Activated CD4-positive, alpha-beta T cell treated with anti-CD3 and anti-CD28 coated beads, Interleukin-2, amount 50 U/mL, for 48 hours (primary cell): ENCODE data around the gene SHROOM3.

Source experiments
- DNase-seq, 2 experiments: peaks; one replicate each; pipeline ENCODE4 v3.0.0-alpha.2; 2020

The SHROOM3 gene

GRCh38 chr4:76498550-76498949 is 63.5 kb downstream of the SHROOM3 start:
- DNase-seq: no peak

DNA sequence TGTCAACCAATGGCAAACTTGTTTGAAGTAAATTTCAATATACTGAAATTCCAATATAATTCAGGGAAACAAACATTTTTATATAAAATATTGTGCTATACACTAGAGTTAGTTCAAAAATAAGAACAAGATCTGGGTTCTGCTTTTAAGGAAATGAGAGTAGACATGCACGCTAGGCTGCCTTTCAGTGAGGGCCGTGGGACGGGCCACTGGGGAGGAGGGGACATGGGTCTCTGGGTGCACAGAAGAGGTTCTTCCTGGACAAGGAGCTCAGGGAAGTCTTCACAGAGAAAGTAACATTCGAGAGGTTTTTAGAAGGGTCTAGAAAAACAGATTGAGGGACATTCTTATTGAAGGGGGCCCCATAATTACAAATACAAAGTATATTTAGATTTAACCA is 64.4 kb downstream of the SHROOM3 start:
- DNase-seq: no peak

GRCh38 chr4:76502886-76503285 is 67.9 kb downstream of the SHROOM3 start:
- no peak for DNase-seq

- DNase-seq: no peak
These were observed 69.8 kb downstream of the SHROOM3 start for GRCh38 chr4:76504613-76505465.

DNA sequence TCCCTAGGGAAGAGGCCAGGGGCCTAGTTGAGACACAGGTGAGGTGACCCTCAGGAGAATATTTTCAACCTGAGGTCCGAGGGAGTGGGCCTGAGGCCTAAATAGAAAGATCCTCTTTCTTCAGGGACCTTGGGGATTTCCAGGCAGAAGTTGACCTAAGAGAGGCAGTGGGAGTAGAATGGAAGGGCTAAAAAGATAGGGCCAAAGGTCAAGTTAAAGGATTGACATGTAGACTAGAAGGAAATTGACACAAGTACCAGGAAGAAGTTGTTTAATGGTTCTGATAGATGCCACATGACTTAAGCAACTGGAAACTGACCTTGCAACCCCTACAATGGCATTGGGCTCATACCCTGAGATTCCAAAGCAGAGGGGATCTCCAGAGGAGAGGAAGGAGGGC is 76.9 kb downstream of the SHROOM3 start:
- no peak for DNase-seq

DNA sequence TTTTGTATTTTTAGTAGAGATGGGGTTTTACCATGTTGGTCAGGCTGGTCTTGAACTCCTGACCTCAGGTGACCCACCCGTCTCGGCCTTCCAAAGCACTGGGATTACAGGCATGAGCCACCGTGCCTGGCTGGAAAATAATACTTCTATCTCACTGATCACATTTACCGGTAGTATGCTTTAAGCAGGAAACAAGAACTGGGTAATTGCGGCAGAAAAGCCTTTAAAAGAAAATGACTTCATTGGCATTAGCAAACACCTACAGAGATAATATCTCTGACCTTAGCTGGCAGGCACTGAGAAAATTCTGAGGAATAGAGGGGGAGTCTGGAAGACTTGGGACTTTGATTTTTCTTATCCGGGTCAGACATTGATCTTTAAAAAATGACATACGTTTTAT is 78.5 kb downstream of the SHROOM3 start:
- DNase-seq: no peak

DNA sequence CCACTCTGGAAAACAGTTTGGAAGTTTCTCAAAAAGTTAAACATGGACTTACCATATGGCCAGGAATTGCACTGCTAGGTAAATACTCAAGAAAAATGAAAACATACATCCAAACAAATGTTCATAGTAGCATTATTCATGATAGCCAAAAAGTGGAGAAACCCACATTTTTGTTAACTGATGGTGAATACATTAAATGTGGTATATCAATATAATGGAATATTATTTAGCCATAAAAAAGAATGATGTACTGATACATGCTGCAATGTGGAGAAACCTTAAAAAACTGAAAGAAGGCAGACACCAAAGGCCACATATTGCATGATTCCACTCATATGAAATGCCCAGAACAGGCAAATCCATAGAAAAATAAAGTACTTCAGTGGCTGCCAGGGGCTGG is 79.1 kb downstream of the SHROOM3 start:
- no peak for DNase-seq

DNA sequence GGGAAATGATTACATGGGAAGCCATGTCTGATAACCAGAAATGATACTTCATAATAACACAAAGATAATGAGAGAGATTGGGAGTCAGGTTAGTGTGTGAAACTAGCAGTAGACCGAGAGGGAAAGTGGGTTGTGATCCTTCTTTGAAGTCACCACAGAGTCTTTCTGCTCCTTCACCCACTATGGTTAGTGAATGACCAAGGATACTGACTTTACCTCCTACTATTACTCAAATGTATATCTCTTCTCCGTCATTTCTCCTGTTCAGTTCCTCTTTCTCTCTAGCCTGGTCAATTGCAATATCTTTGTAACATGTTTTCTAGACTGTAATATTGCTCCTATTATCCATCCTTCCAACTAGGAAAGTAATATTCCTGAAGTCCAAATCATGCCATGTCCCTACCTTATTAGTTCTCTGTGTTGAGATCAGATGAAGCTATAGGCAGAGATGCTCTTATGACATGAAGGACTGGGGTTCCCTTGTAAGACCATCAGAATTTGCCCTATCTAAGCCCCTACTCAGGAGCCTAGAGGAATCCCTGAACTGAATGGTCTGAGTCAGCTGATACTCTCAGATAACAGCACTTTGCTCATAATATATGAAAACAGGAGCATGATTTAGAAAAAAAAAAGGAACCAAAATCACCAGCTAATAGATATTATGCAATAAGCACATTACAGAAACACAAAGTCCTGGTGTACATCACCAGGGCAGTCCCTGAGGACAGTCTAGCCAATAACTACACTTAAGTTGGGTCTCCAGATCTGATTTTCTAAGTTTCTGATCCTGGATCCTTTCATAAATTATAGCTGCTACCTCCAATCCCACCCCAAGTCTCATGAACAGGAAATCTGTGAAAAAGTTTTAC is 81.2 kb downstream of the SHROOM3 start:
- no peak for DNase-seq

DNA sequence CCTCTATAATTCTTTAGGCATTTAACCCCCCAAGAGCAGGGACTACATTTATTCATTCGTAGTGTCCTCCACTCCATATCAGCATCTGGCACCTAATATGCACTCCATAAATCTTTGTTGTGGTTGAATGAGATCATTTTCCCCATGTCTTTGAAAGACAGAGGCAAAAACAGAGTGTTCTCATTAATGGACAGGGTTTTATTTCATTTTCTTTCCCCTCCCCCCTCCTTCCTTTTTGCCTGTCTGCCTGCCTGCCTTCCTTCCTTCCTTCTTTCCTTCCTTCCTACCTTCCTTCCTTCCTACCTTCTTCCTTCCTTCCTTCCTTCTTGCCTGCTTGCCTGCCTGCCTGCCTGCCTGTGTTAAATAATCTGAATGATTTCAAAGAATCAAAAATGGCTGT is 83.2 kb downstream of the SHROOM3 start:
- no peak for DNase-seq

- DNase-seq: no peak
These were observed 88.6 kb downstream of the SHROOM3 start for GRCh38 chr4:76523593-76523992.

DNA sequence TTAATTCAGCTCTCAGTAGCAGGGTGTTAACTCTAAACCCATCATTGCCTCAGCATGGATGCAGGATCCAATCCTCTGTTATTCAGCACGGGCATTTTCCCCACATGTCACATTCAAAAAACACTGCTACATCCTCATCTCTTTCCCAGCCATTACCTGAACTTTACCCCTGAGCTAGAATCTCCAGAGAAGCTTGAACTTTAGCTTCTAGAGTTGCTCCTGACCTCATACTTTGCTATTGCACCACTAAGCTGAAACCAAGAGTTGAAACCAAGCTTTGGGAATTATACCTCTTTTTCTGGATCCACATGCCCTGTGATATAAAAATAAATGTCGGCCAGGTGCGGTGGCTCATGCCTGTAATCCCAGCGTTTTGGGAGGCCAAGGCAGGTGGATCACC is 90.7 kb downstream of the SHROOM3 start:
- DNase-seq: no peak

DNA sequence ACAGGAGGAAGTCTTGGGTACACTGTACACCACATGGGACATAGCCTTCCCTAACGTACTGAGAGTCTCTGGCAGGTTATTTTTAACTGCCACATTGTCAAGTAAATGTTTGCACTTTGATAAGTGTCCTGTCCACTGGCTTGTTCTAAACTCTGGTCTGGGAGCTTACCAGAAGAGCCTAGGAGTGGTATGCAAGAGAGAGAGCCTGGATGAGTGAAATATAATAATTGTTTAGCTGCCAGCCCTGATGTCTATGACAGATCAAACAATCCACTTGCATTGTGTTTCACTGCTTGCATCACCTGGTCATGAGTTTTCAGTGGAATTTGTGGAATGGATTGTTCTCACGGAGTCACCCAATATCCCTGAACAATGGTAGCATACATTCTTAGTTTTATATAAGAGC is 91.6 kb downstream of the SHROOM3 start:
- no peak for DNase-seq

DNA sequence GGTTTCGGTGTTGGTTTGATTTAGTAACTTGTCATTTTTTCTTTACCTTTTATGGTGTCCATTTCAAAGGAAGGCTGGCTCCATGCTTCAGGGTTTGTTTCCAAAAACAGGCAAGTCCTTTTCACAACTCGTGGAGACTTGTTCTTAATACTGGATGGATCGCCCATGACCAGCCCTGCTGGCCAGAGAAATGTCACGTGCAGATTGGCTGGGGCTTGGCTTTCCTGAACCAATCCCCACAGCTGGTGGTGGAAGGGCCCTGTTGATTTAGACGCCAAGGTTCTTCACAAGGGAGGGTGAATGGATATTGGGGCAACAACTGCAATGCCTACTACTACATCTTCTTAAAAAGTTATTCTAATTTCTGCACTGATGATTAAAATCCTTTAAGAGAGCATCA is 92.6 kb downstream of the SHROOM3 start:
- no peak for DNase-seq

DNA sequence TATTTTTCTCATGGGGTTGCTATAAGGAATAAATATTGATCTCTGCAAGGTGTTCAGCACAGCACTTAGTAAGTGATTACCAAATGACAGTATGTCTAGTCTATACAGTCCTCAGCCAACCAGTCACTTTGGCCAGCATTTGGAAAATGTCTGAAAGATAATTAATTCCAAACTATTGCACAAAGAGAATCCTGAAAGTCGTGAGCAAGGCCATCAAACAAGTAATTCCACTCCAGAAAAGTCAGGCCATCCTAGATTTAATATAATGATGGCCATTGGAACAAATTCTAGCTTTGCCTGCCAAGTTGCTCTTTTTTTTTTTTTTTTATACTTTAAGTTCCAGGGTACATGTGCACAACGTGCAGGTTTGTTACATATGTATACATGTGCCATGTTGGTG is 96.6 kb downstream of the SHROOM3 start:
- DNase-seq: no peak

DNA sequence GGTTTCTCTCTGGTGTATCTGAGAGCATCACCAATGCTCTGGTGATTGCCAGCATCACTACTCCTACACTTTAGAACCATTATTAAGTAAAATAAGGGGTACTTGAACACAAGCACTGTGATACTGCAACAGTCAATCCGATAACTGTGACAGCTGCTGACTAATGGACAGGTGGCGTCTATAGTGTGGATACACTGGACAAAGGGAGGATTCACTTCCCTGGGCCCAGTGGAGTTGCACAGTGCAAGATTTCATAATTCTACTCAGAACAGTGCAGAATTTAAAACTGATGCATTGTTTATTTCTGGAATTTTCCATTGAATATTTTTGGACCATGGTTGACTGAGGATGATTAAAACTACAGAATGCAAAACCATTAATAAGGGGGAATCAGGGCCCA is 97.8 kb downstream of the SHROOM3 start:
- no peak for DNase-seq

GRCh38 chr4:76533314-76533713 is 98.3 kb downstream of the SHROOM3 start:
- DNase-seq: no peak

DNA sequence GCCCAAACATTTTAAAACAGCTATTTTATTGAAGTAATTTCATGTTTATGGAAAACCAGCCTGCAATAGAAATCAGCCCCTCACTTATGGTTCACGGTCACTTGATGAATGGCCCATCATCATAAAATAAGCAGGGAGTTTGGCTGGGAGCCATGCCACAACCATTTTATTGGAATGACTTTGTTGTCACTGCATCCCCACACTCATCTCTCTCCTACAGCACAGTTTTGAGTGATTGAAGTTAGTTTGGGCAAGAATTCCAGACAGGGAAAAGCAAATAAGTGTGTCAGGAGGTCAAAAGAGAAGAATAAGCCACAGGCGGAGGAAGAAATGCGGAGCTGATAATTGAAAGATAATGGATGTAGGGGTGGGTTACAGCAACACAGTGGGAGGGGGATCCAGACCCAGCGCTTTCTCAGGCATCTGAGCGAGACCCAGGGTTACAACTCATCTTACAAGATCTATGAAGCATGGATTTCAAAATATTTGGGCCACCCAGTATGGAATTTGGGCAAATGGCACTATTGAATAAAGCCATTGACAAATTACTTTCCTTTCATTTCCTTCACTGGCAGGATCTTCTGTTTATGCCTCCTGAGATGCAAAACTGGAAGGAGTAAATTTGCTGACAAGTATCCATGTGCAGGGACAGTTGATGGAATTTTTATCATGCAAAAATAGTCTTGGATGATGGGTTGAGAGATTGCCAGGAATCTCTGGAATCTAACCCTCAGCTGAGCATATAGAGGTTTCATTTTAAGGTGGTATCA is 100.8 kb downstream of the SHROOM3 start:
- no peak for DNase-seq

DNA sequence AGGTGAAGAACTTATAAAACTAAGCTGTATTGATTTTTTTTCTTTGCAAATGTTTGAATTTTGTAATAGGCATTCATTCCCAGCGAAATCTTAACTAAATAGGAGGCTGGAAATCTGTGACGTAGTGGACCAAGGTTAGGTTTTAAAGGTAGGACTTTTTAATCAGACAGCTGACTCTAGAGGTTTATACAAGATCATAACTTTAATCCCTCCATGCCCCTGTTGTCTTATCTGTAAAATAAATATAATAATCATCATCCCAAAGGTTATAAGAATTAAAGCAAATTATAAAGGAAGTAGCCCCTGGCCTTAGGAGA is 101.3 kb downstream of the SHROOM3 start:
- DNase-seq: no peak

DNA sequence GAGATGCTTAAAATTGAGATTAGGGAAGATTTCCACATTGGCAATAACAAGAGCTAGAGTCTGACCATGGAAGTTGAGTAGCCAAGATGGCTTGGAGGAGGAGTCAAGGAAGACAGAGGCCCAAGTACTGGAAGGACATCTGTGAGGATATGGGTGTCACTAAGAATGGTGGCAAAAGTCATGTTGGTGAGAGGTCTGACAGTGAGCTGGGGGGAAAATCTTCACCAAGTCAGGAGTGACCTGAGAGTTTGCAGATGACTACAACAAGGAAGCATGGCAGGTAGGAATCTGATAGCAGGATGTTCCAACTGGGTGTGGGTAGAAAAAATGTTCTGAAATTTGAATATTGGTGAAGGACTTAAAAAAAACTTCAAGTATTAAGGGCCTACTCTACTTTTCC is 103.3 kb downstream of the SHROOM3 start:
- no peak for DNase-seq

GRCh38 chr4:76539979-76540378 is 105.0 kb downstream of the SHROOM3 start:
- no peak for DNase-seq

GRCh38 chr4:76540486-76540885 is 105.5 kb downstream of the SHROOM3 start:
- no peak for DNase-seq

DNA sequence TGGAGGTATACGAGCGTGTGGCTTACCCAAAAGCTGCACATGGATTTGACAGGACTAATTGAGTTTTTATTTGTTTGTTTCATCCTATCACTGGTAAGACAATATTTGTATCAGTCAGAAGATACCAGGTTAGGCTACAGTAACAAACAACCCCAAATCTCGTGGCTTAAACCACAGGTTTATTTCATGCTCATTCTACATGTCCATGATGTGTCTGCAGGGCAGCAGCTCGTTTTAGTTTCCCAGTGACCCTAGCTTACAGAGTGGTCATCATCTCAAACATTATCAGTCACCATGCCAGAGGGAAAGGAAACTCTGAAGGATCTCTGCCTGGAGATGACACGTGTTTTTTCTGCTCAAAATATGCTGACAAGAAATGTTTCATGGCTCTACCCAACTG is 108.3 kb downstream of the SHROOM3 start:
- no peak for DNase-seq

DNA sequence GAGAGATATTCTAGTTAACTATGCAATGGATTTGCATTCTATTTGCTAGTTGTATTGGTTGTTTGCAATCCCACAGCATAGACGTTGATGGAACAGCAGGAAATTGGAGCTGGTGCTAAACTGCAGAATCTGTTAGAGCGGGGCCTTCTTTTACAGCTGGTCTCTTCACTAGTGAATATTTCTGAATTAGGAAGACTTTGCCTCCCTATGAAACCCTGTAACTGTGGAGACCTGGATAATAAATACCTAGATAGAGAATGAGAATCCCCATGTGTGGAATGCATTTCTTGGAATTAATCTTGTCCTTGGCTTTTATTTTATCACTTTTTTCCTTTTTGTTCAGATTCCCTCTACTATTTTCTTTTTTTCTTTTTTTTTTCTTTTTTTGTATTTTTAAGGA is 109.7 kb downstream of the SHROOM3 start:
- no peak for DNase-seq
